ENCODE measurements around the gene TAS2R60. TPM values are rescaled to one million over a fixed set of nuclear protein-coding genes. Genes with fewer than 3 reads are reported as not detected.
"Not testable (repeated sequence)": the region's sequence is repeated elsewhere in the genome, so short reads cannot be mapped to it uniquely, and the experiment has no call there.

TAS2R60 gene
- total and polyA plus RNA-seq, 3 donors from 2014 or later = not detected

- Histone ChIP-seq H3K36me3 (ENCODE audit: low read depth, missing control alignments) (no peaks in the 10 kb centered on the region), H3K27ac (no peak overlapping the region), H3K27me3 (no peaks in the 10 kb centered on the region), H3K9me3 (no peaks in the 10 kb centered on the region), H3K4me3 (no peak overlapping the region), H3K4me1 (no peaks in the 10 kb centered on the region)
- TF ChIP-seq POLR2A (IDR thresholded peaks at IDR 0.05) (no peak), CTCF (IDR thresholded peaks at IDR 0.05) (peak; percentile 80 to 91 (median 83))
- no peak for DNase-seq
- intact Hi-C loops (cut with DNase I; ENCODE audit: low total_unique reads) = loop anchor here (10.0 kb wide), 1 partner anchor 182 kb away; no protein-coding TSS in a partner anchor
- 11 to 18% methylated on average over 3 of the region's 3 CpGs for WGBS, 2 donors
Observed at GRCh38 chr7:143416565-143417149, 26.6 kb upstream of the TAS2R60 start.

- WGBS, 2 donors = 52 to 67% methylated on average over 1 of the region's 1 CpG
- Histone ChIP-seq H3K27ac (no peak overlapping the region), H3K36me3 (ENCODE audit: low read depth, missing control alignments) (no peaks in the 10 kb centered on the region), H3K27me3 (no peaks in the 10 kb centered on the region), H3K4me1 (no peaks in the 10 kb centered on the region), H3K4me3 (no peak overlapping the region), H3K9me3 (no peaks in the 10 kb centered on the region)
- intact Hi-C loops (cut with DNase I; ENCODE audit: low total_unique reads) = loop anchor here (10.0 kb wide), 1 partner anchor 183 kb away; no protein-coding TSS in a partner anchor
- TF ChIP-seq POLR2A (IDR thresholded peaks at IDR 0.05) (no peak), CTCF (IDR thresholded peaks at IDR 0.05) (no peak)
- DNase-seq = no peak
Observed at GRCh38 chr7:143417734-143418383, 25.4 kb upstream of the TAS2R60 start.

- H3K27me3 ChIP-seq = no peaks in the 10 kb centered on the region
- no peak overlapping the region for H3K27ac ChIP-seq
- TF ChIP-seq POLR2A (IDR thresholded peaks at IDR 0.05) (no peak), CTCF (IDR thresholded peaks at IDR 0.05) (no peak)
- intact Hi-C loops (cut with DNase I; ENCODE audit: low total_unique reads) = loop anchor here (10.0 kb wide), 1 partner anchor 184 kb away; no protein-coding TSS in a partner anchor
- no peaks in the 10 kb centered on the region for H3K36me3 ChIP-seq (ENCODE audit: low read depth, missing control alignments)
- no peak for DNase-seq
- H3K9me3 ChIP-seq = no peaks in the 10 kb centered on the region
- 88 to 90% methylated on average over 11 of the region's 11 CpGs for WGBS, 2 donors
- no peak overlapping the region for H3K4me3 ChIP-seq
- H3K4me1 ChIP-seq = no peaks in the 10 kb centered on the region
Observed at GRCh38 chr7:143418681-143419458, 24.4 kb upstream of the TAS2R60 start.

- DNase-seq = no peak
- Histone ChIP-seq H3K4me3 (no peak overlapping the region), H3K27me3 (no peaks in the 10 kb centered on the region), H3K36me3 (ENCODE audit: low read depth, missing control alignments) (no peaks in the 10 kb centered on the region), H3K4me1 (no peaks in the 10 kb centered on the region), H3K27ac (no peak overlapping the region), H3K9me3 (no peaks in the 10 kb centered on the region)
- WGBS, 2 donors = 39 to 42% methylated on average over 4 of the region's 4 CpGs
- TF ChIP-seq POLR2A (IDR thresholded peaks at IDR 0.05) = no peak
- no peak for TF ChIP-seq CTCF (IDR thresholded peaks at IDR 0.05)
- intact Hi-C loops (cut with DNase I; ENCODE audit: low total_unique reads) = loop anchor here (10.0 kb wide), 1 partner anchor 185 kb away; no protein-coding TSS in a partner anchor
Observed at GRCh38 chr7:143419880-143420279, 23.4 kb upstream of the TAS2R60 start.

- intact Hi-C loops (cut with DNase I; ENCODE audit: low total_unique reads); H3K27me3 ChIP-seq; H3K9me3 ChIP-seq; H3K36me3 ChIP-seq (ENCODE audit: low read depth, missing control alignments); H3K4me1 ChIP-seq; H3K4me3 ChIP-seq; H3K27ac ChIP-seq; DNase-seq: not testable (repeated sequence)
- 57 to 60% methylated on average over 3 of the region's 3 CpGs for WGBS, 2 donors
Observed at GRCh38 chr7:143420624-143421023, 22.6 kb upstream of the TAS2R60 start.

All from testis (tissue), 3 donors.